Activated T-helper 2 cell treated with anti-CD3 and anti-CD28 coated beads, Interferon-gamma antibody, Interleukin-2, Interleukin-4, amounts not matched to agents 10 μg/mL and 5 μg/mL and 100 μg/mL, durations not matched to agents 14 hours and 24 hours and 36 hours (primary cell): ENCODE measurements around the gene UBFD1. TPM values are rescaled to one million over a fixed set of nuclear protein-coding genes. Genes with fewer than 3 reads are reported as not detected.
A peak's percentile ranks its signal among the peaks of the same experiment; 100 is the strongest.
"Not testable (repeated sequence)": the region's sequence is repeated elsewhere in the genome, so short reads cannot be mapped to it uniquely, and the experiment has no call there.

Experiments used
- DNase-seq: peaks from one replicate; pipeline ENCODE4 v3.0.0; 2021; ENCODE audit warnings: low spot score
- H3K27ac Mint-ChIP-seq: one replicate; pipeline ENCODE4 v1.8.0; 2021; ENCODE audit warnings: mixed read lengths
- H3K27me3 Mint-ChIP-seq: one replicate; pipeline ENCODE4 v1.8.0; 2021; ENCODE audit warnings: low read depth, mixed read lengths
- H3K36me3 Mint-ChIP-seq: one replicate; pipeline ENCODE4 v1.8.0; 2021; ENCODE audit warnings: low read depth, mixed read lengths
- H3K4me1 Mint-ChIP-seq: one replicate; pipeline ENCODE4 v1.8.0; 2021; ENCODE audit warnings: low read depth, mixed read lengths
- H3K4me3 Mint-ChIP-seq: one replicate; pipeline ENCODE4 v1.8.0; 2021; ENCODE audit warnings: low read depth, mild to moderate bottlenecking, moderate library complexity, mixed read lengths
- H3K9me3 Mint-ChIP-seq: one replicate; pipeline ENCODE4 v1.8.0; 2021; ENCODE audit warnings: mixed read lengths
- intact Hi-C: fragments of 100-400 bp; cut with micrococcal nuclease; formaldehyde crosslinking; loops from one replicate; pipeline ENCODE4 v1.15.1; 2023
- total RNA-seq: library from RNA; stranded (reverse); gene quantifications from 2 replicates; pipeline ENCODE4 v1.2.3, GENCODE V29; 2022

UBFD1 gene
- total RNA-seq, 1 donor from 2014 or later, result 57.7 TPM

DNA sequence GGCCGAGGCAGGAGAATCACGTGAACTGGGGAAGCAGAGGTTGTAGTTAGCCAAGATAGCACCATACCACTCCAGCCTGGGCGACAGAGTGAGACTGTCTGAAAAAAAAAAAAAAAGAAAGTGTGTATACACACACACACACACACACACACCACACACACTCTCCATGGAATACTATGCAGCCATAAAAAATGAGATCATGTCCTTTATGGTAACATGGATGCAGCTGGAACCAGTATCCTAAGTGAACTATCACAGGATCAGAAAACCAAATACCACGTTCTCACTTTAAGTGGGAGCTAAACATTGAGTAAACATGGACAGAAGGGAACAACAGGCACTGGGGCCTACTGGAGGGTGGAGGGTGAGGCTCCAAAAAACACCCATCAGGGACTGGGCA, 21.8 kb downstream of the UBFD1 start:
- DNase-seq, result no peak
- intact Hi-C loops, result no loop called here
- H3K4me1 Mint-ChIP-seq, result no peaks in the 10 kb centered on the region
- no peak overlapping the region for H3K4me3 Mint-ChIP-seq
- no peaks in the 10 kb centered on the region for H3K27me3 Mint-ChIP-seq
- no peak overlapping the region for H3K27ac Mint-ChIP-seq
- no peaks in the 10 kb centered on the region for H3K9me3 Mint-ChIP-seq
- peaks cover 47% of the 10 kb centered on the region for H3K36me3 Mint-ChIP-seq

DNA sequence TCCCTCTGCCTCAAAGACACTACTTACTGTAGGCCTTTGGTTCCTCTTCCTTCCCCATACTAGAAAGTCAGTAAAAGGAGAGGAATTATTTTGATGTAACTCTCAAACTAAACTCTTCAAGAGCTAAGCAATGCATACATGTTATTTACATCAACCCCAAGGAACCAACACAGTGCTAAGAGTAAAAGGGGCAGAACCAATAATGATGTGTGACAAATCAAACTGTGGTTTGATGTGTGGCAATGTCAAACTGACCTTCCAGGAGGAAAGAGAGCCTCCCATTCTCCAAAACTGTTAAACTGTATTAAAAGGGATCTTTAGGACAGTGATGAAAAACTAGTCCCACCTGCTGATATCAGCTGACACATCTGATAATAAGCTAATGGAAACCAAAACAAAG, 22.9 kb downstream of the UBFD1 start:
- no peak overlapping the region for H3K27ac Mint-ChIP-seq
- intact Hi-C loops, result no loop called here
- DNase-seq, result no peak
- H3K4me1 Mint-ChIP-seq, result no peaks in the 10 kb centered on the region
- H3K27me3 Mint-ChIP-seq, result no peaks in the 10 kb centered on the region
- peaks cover 52% of the 10 kb centered on the region for H3K36me3 Mint-ChIP-seq
- H3K4me3 Mint-ChIP-seq, result no peak overlapping the region
- no peaks in the 10 kb centered on the region for H3K9me3 Mint-ChIP-seq

DNA sequence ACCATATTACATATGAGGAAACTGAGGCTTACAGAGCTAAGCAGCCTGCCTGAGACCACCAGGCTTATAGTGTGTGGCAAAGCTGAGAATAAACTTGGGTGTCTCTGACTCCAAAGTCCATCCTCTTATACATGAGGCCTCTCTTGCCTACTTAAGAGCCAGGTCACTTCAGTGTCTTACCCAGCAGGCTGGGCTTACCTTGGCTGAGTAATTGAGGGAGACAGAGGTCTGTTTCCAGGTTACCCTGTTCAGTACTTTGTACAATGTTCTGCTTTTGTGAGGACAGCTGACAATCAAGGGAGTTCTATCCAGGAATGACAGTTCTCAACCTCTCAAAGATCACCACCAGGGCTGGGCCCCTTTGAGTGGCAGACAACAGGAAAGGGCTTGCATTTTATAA, 24.2 kb downstream of the UBFD1 start:
- intact Hi-C loops, result no loop called here
- Mint-ChIP-seq H3K9me3 (no peaks in the 10 kb centered on the region), H3K27me3 (no peaks in the 10 kb centered on the region), H3K36me3 (peaks cover 59% of the 10 kb centered on the region), H3K27ac (no peak overlapping the region), H3K4me3 (no peak overlapping the region), H3K4me1 (no peaks in the 10 kb centered on the region)
- no peak for DNase-seq

DNA sequence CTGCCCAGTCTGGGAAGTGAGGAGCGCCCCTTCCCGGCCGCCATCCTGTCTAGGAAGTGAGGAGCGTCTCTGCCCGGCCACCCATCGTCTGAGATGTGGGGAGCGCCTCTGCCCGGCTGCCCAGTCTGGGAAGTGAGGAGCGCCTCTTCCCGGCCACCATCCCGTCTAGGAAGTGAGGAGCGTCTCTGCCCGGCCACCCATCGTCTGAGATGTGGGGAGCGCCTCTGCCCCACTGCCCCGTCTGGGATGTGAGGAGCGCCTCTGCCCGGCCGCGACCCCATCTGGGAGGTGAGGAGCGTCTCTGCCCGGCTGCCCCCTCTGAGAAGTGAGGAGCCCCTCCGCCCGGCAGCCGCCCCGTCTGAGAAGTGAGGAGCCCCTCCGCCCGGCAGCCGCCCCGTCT, 25.7 kb downstream of the UBFD1 start:
- intact Hi-C loops, H3K4me3 Mint-ChIP-seq, H3K9me3 Mint-ChIP-seq, DNase-seq, H3K27me3 Mint-ChIP-seq, H3K27ac Mint-ChIP-seq, H3K4me1 Mint-ChIP-seq: not testable (repeated sequence)
- H3K36me3 Mint-ChIP-seq, result peaks cover 65% of the 10 kb centered on the region

- H3K4me3 Mint-ChIP-seq, result no peak overlapping the region
- H3K27me3 Mint-ChIP-seq, result no peaks in the 10 kb centered on the region
- H3K36me3 Mint-ChIP-seq, result peaks cover 70% of the 10 kb centered on the region
- DNase-seq, result no peak
- no peak overlapping the region for H3K27ac Mint-ChIP-seq
- intact Hi-C loops, result no loop called here
- no peaks in the 10 kb centered on the region for H3K4me1 Mint-ChIP-seq
- no peaks in the 10 kb centered on the region for H3K9me3 Mint-ChIP-seq
Observed at GRCh38 chr16:23584186-23585076, 26.9 kb downstream of the UBFD1 start.

GRCh38 chr16:23587726-23588125, 30.2 kb downstream of the UBFD1 start:
- Mint-ChIP-seq H3K36me3 (peaks cover 69% of the 10 kb centered on the region), H3K4me3 (no peak overlapping the region), H3K9me3 (no peaks in the 10 kb centered on the region), H3K27ac (no peak overlapping the region), H3K27me3 (no peaks in the 10 kb centered on the region), H3K4me1 (peaks cover 2% of the 10 kb centered on the region)
- DNase-seq, result no peak
- intact Hi-C loops, result no loop called here

DNA sequence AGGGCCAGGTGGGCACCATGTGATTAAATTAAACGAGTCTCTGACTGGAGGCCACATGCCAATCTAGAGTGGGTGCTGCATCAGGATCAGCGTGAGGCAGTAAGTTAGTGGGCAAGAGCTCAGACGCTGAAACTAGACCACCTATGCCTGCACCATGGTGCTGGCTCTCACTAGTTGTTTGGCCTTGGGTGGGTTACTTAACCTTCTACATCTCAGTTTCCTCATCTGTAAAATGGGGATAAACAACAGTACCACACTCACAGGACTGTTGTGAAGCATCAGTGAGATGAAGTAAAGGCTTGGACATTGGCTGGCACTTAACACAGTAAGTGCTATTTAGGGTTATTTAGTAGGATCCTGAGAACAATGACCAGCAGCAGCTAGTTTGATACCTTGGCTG, 32.7 kb downstream of the UBFD1 start:
- no peak for DNase-seq
- no peaks in the 10 kb centered on the region for H3K27me3 Mint-ChIP-seq
- intact Hi-C loops, result loop anchor here (10.0 kb wide), 1 partner anchor 85 kb away; no protein-coding TSS in a partner anchor
- H3K27ac Mint-ChIP-seq, result no peak overlapping the region
- peaks cover 70% of the 10 kb centered on the region for H3K36me3 Mint-ChIP-seq
- no peak overlapping the region for H3K4me3 Mint-ChIP-seq
- H3K9me3 Mint-ChIP-seq, result no peaks in the 10 kb centered on the region
- H3K4me1 Mint-ChIP-seq, result peaks cover 5% of the 10 kb centered on the region

- intact Hi-C loops, result loop anchor here (10.0 kb wide), 1 partner anchor 89 kb away; no protein-coding TSS in a partner anchor
- DNase-seq, result no peak
- H3K9me3 Mint-ChIP-seq, result no peaks in the 10 kb centered on the region
- no peaks in the 10 kb centered on the region for H3K27me3 Mint-ChIP-seq
- H3K27ac Mint-ChIP-seq, result no peak overlapping the region
- no peak overlapping the region for H3K4me3 Mint-ChIP-seq
- H3K4me1 Mint-ChIP-seq, result peaks cover 14% of the 10 kb centered on the region
- peaks cover 43% of the 10 kb centered on the region for H3K36me3 Mint-ChIP-seq
Observed at GRCh38 chr16:23594186-23594585, 36.7 kb downstream of the UBFD1 start.

DNA sequence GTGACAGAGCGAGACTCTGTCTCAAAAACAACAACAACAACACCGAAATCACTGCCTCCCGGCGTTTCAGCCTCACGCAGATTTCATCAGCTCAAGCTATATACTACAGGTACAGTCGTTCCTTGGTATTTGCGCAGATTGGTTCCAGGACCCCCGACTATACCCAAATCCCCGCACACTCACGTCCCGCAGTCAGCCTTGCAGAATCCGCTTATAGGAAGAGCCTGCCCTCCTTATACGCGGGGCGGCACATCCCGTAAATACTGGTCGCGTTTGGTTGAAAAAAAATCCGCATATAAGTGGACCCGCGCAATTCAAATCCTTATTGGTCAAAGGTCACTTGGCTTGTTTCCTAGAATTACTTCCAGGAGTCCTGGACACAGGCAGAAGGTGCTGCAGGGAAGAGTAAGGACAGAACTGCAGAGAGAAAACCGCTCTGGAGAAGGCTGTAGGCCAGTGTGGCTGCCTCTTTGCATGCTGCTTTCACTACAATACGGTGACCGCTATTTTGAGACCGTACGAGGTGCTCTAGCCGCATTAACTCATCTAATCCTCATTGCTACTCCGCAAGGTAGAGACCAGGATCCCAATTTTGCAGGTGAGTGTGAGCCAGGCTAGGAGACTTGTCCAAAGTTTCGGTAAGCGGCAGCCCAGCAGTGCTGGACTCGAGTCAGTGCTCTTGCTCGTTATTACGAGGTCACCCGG, 37.9 kb downstream of the UBFD1 start:
- no peak overlapping the region for H3K27ac Mint-ChIP-seq
- no peaks in the 10 kb centered on the region for H3K27me3 Mint-ChIP-seq
- peak overlapping the region; percentile 81 for H3K4me3 Mint-ChIP-seq
- H3K36me3 Mint-ChIP-seq, result peaks cover 33% of the 10 kb centered on the region
- intact Hi-C loops, result loop anchor here (10.0 kb wide), 1 partner anchor 91 kb away; no protein-coding TSS in a partner anchor
- H3K9me3 Mint-ChIP-seq, result no peaks in the 10 kb centered on the region
- DNase-seq, result no peak
- H3K4me1 Mint-ChIP-seq, result peaks cover 14% of the 10 kb centered on the region

GRCh38 chr16:23595951-23596720, 38.6 kb downstream of the UBFD1 start, which contains the start of gene NDUFAB1:
Gene NDUFAB1 (minus strand): TSS chr16:23596316. CDS start chr16:23596290, 26 bp downstream.
- Mint-ChIP-seq H3K4me3 (peak within 1 kb of the TSS; percentile 81), H3K27ac (peak within 1 kb of the TSS; percentile 86), H3K4me1 (peaks cover 14% of the 10 kb centered on the region), H3K9me3 (no peaks in the 10 kb centered on the region), H3K36me3 (peaks cover 30% of the 10 kb centered on the region), H3K27me3 (no peaks in the 10 kb centered on the region)
- DNase-seq, result peak; percentile 88
- intact Hi-C loops, result loop anchor here (1.0 to 10.0 kb wide), 5 partner anchors 39 to 143 kb away; partner anchors contain the start of genes COG7, DCTN5, EARS2 and PALB2

DNA sequence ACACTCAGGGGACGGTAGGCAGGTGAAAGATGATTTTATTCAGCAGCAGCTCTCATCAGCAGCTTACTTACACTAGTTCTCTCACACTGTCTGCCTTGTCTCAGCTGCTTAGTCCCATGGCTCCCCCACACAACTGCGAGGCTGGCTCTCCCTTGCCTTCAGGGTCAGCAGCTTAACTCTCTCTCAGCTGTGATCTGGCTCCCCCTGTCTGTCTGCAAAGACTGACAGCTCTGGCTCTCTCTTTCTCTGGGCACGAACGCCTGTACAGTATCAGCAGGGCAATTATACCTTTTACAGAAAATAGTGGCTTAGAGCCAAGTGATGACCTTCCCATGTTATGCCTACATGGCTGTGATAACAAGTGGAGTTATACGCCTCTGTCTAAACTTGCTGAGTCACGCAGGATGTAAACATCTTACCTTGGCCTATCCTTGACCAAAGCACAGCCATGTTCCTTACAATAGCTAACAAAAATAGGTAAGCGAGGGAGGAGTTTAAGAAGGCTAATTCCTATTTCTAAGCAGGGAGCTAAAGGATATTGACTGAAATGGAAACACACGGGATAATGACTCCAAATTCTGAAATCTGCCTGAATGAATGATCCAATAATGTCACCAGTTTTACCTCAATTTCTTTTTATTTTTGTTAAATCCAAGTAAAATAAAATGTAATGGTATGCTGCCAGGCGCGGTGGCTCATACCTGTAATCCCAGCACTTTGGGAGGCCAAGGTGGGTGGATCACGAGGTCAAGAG, 39.7 kb downstream of the UBFD1 start:
- peaks cover 28% of the 10 kb centered on the region for H3K36me3 Mint-ChIP-seq

GRCh38 chr16:23607726-23608125, 50.2 kb downstream of the UBFD1 start:
- Mint-ChIP-seq H3K9me3 (no peaks in the 10 kb centered on the region), H3K4me3 (no peak overlapping the region), H3K27me3 (no peaks in the 10 kb centered on the region), H3K36me3 (peaks cover 29% of the 10 kb centered on the region), H3K4me1 (no peaks in the 10 kb centered on the region), H3K27ac (no peak overlapping the region)
- intact Hi-C loops, result no loop called here
- no peak for DNase-seq

More for the DNA sequence above, 39.7 kb downstream of the UBFD1 start:
- peak; percentile 12 for DNase-seq
- Mint-ChIP-seq H3K27me3 (no peaks in the 10 kb centered on the region), H3K27ac (no peak overlapping the region), H3K4me3 (peak overlapping the region; percentile 59), H3K4me1 (peaks cover 11% of the 10 kb centered on the region), H3K9me3 (no peaks in the 10 kb centered on the region)
- intact Hi-C loops, result loop anchor here (10.0 kb wide), 1 partner anchor 92 kb away; no protein-coding TSS in a partner anchor
